Ishikawa (cell line): ENCODE results near the gene SLCO2A1.

Experiments used
- CEBPB ChIP-seq: IDR thresholded peaks from 2 replicates; pipeline ENCODE4 v1.6.1; 2012
- CREB1 ChIP-seq: IDR thresholded peaks from 2 replicates; pipeline ENCODE4 v1.6.1; 2012; ENCODE audit warnings: low read depth
- EGR1 ChIP-seq: IDR thresholded peaks from 2 replicates; pipeline ENCODE4 v1.6.1; 2012
- EP300 ChIP-seq: IDR thresholded peaks from 2 replicates; pipeline ENCODE4 v1.6.1; 2012; ENCODE audit warnings: borderline replicate concordance
- FOXM1 ChIP-seq: IDR thresholded peaks from 2 replicates; pipeline ENCODE4 v1.6.1; 2012; ENCODE audit warnings: low read depth, borderline replicate concordance
- NFIC ChIP-seq: IDR thresholded peaks from 2 replicates; pipeline ENCODE4 v1.6.1; 2012
- RAD21 ChIP-seq: IDR thresholded peaks from 2 replicates; pipeline ENCODE4 v1.6.1; 2012; ENCODE audit warnings: low read depth
- TAF1 ChIP-seq: IDR thresholded peaks from 2 replicates; pipeline ENCODE4 v1.6.1; 2012; ENCODE audit warnings: low read depth, mild to moderate bottlenecking
- TCF12 ChIP-seq: IDR thresholded peaks from 2 replicates; pipeline ENCODE4 v1.6.1; 2012; ENCODE audit warnings: low read depth
- TEAD4 ChIP-seq: IDR thresholded peaks from 2 replicates; pipeline ENCODE4 v1.6.1; 2012
- YY1 ChIP-seq: IDR thresholded peaks from 2 replicates; pipeline ENCODE4 v1.6.1; 2012; ENCODE audit warnings: low read depth
- ZBTB7A ChIP-seq: IDR thresholded peaks from 2 replicates; pipeline ENCODE4 v1.6.1; 2012; ENCODE audit warnings: low read depth
- TF ChIP-seq, protein P1 (sequence below): IDR thresholded peaks from 2 replicates; pipeline ENCODE4 v1.6.1; 2012; ENCODE audit warnings: low read depth, mild to moderate bottlenecking
- TF ChIP-seq, protein P2 (sequence below): IDR thresholded peaks from 2 replicates; pipeline ENCODE4 v1.6.1; 2012
- TF ChIP-seq, protein P3 (sequence below): IDR thresholded peaks from 2 replicates; pipeline ENCODE4 v1.6.1; 2012

Gene SLCO2A1

DNA sequence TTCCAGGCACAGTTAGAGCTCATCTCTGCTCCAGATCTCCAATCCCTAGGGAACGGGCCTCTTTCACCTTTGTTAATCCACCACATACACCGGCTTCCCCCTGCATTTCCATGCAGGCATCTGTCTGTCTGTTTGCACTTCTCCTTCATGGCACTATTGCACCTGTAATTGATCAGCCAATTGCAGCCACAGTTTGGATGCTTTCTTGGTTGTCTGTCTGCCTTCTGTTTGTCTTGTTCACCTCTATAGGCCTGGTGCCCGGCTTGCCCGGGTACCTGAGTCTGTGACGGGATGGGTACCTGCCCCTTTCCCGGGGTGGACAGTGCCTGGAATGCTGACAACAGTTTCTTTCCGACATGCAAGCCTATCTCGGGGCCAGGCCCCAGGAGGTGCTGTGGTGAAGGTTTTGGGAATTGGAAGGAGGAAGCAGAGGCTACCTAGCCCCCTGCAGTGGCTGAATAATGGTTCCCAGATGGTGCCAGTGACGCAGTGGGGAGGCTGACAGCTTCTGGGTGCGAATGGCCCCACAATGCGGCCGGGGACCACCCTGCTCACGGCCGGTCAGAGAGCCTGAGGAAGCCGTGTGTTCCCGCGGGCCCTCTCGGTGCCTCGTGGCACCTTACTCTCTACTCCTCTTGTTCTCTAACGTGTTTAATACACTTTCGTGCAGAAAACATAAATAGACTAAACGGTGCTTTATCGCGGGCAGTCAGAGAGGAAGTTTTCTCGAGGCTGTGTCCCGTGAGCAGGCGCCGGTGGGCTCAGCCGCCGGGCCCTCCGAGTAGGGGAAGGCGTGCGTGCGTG, 102.8 kb downstream of the SLCO2A1 start:
- TF ChIP-seq YY1, result 0 out of 2 replicates have a peak, but pooled peaks have one; percentile 26
- 0 out of 2 replicates have a peak, but pooled peaks have one; percentile 32 for TF ChIP-seq TCF12
- TF ChIP-seq EGR1, result no peak
- TF ChIP-seq ZBTB7A, result no peak
- TF ChIP-seq FOXM1, result no peak
- TF ChIP-seq, protein P1, sequence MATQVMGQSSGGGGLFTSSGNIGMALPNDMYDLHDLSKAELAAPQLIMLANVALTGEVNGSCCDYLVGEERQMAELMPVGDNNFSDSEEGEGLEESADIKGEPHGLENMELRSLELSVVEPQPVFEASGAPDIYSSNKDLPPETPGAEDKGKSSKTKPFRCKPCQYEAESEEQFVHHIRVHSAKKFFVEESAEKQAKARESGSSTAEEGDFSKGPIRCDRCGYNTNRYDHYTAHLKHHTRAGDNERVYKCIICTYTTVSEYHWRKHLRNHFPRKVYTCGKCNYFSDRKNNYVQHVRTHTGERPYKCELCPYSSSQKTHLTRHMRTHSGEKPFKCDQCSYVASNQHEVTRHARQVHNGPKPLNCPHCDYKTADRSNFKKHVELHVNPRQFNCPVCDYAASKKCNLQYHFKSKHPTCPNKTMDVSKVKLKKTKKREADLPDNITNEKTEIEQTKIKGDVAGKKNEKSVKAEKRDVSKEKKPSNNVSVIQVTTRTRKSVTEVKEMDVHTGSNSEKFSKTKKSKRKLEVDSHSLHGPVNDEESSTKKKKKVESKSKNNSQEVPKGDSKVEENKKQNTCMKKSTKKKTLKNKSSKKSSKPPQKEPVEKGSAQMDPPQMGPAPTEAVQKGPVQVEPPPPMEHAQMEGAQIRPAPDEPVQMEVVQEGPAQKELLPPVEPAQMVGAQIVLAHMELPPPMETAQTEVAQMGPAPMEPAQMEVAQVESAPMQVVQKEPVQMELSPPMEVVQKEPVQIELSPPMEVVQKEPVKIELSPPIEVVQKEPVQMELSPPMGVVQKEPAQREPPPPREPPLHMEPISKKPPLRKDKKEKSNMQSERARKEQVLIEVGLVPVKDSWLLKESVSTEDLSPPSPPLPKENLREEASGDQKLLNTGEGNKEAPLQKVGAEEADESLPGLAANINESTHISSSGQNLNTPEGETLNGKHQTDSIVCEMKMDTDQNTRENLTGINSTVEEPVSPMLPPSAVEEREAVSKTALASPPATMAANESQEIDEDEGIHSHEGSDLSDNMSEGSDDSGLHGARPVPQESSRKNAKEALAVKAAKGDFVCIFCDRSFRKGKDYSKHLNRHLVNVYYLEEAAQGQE, result no peak
- TF ChIP-seq EP300, result no peak
- TF ChIP-seq, protein P2, sequence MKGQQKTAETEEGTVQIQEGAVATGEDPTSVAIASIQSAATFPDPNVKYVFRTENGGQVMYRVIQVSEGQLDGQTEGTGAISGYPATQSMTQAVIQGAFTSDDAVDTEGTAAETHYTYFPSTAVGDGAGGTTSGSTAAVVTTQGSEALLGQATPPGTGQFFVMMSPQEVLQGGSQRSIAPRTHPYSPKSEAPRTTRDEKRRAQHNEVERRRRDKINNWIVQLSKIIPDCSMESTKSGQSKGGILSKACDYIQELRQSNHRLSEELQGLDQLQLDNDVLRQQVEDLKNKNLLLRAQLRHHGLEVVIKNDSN, result no peak
- no peak for TF ChIP-seq CEBPB
- no peak for TF ChIP-seq TAF1
- no peak for TF ChIP-seq NFIC
- peak; percentile 37; the same call in 1 of the 2 replicates for TF ChIP-seq RAD21
- TF ChIP-seq TEAD4, result no peak
- no peak for TF ChIP-seq CREB1
- TF ChIP-seq, protein P3, sequence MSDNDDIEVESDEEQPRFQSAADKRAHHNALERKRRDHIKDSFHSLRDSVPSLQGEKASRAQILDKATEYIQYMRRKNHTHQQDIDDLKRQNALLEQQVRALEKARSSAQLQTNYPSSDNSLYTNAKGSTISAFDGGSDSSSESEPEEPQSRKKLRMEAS, result 0 out of 2 replicates have a peak, but pooled peaks have one; percentile 62

DNA sequence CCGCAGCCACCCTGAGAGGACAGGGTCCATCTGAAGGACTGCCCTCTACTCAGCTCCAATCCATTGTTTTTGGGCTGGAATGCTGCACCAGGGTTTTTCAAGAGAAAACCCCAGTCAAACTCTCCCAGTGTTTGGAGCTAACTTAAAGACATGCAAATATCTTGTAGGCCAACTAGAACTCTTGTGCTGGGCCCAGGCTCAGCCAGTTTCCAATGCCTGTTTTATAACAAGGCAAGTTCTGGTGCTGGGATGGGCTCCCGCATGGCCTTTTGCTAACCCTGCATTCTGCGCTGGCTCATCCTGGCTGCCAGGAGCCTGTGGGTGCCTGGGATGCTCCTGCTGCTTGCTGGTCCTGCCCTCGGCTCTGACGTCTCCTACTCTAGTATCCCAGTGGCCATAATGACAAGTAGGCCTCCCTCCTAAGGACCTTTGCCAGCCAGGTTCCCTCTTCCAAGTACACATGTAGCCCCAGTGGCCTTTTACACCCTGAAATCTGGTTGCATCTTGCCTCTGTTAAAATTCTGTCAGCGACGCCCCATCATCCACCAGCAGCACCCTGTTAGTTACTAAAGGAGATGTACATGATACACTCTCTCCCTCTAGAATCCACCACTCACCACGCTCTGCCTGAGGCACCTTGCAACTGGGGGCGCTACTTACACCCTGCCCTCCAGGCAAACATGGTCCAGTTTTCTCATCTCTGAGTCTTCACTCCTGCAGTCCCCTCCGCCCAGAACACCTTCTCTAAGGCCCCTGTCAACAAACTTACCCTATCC, 103.6 kb downstream of the SLCO2A1 start:
- TF ChIP-seq, protein P2, result no peak
- no peak for TF ChIP-seq YY1

DNA sequence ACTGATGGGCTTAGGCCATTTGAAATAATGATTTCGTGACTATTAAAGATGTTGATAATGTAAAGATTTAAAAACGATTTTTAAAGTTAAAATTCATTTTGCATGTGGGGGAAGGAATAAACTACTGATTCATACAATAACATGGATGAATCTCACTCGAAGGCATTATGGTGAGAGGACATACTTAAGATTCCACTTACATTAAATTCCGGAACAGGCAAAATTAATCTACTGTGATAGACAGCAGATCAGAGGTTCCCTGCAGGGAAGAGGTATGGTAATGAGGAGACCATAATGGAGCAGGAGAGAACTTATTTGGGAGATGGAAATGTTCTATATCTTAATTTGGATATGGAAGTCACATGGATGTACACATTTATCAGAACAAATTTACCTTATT, 105.7 kb downstream of the SLCO2A1 start:
- TF ChIP-seq, protein P1, result no peak

DNA sequence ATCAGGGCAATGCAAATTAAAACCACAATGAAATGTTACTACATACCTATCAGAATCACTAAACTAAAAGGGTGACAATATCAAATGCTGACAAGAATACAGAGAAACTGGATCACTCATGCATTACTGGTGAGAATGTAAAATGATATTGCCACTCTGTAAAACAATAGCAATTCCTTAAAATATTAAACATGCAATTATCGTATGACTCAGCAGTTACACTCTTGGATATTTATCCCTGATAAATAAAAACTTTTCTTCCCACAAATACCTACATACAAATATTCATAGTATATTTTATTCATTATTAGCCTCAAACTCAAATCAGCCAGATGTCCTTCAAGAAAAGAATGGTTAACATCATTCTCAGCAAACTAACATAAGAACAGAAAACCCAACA, 108.1 kb downstream of the SLCO2A1 start:
- TF ChIP-seq TEAD4 (peak; percentile 31; the same call in 1 of the 2 replicates), CREB1 (no peak), EP300 (0 out of 2 replicates have a peak, but pooled peaks have one; percentile 4)
- TF ChIP-seq, protein P3, result no peak

DNA sequence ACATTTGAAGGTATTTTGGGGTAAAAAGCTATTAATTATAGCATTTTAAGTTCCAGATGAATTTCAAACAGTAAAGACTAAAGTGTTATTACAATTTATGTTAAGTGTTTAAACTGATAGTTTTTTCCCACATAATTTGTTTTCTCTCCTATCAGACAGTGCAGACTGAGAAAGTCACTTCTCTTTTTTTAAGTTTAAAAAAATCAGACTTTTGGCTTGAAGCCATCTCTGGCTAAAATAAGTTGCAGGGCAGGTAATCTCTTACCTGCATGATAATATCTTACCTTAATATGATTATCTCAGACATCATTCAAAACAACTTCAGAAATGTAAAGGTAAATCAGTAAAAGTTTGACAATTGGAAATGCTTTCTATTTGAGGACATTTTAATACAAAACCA, 112.6 kb downstream of the SLCO2A1 start:
- TF ChIP-seq, protein P2, result no peak
- peak; percentile 56 for TF ChIP-seq NFIC
